Endodermal cell (in vitro differentiated cells): ENCODE results near the gene HEYL. TPM values are rescaled to one million over a fixed set of nuclear protein-coding genes. Genes with fewer than 3 reads are reported as not detected.

Experiments
- DNase-seq: peaks from one replicate; pipeline ENCODE4 v3.0.0-alpha.2; 2017
- H3K27ac ChIP-seq: 2 replicates; pipeline ENCODE4 v1.5.1; 2013; ENCODE audit warnings: mild to moderate bottlenecking, low read depth, low read length, moderate library complexity
- H3K27me3 ChIP-seq: 2 replicates; pipeline ENCODE4 v1.6.1; 2013; ENCODE audit warnings: mild to moderate bottlenecking, low read length, moderate library complexity; ENCODE audit not compliant: insufficient read depth, control insufficient read depth, poor library complexity, severe bottlenecking
- H3K36me3 ChIP-seq: 2 replicates; pipeline ENCODE4 v1.7.0; 2013; ENCODE audit warnings: mild to moderate bottlenecking, low read length, moderate library complexity; ENCODE audit not compliant: control insufficient read depth, insufficient read depth
- H3K4me1 ChIP-seq: one replicate; pipeline ENCODE4 v1.7.0; 2013; ENCODE audit warnings: low read length; ENCODE audit not compliant: control insufficient read depth, insufficient read depth
- H3K4me3 ChIP-seq: 2 replicates; pipeline ENCODE4 v1.5.1; 2013; ENCODE audit warnings: mild to moderate bottlenecking, low read length, moderate library complexity
- H3K9ac ChIP-seq: 2 replicates; pipeline ENCODE4 v1.6.1; 2013; ENCODE audit warnings: mild to moderate bottlenecking, low read length, moderate library complexity; ENCODE audit not compliant: poor library complexity, severe bottlenecking; ENCODE audit errors: extremely low read depth
- H3K9me3 ChIP-seq: 2 replicates; pipeline ENCODE4 v1.6.1; 2013; ENCODE audit warnings: mild to moderate bottlenecking, low read length, moderate library complexity; ENCODE audit not compliant: control insufficient read depth
- H3K27ac Mint-ChIP-seq: 2 replicates; pipeline ENCODE4 v1.8.0; 2020; ENCODE audit warnings: mixed read lengths
- H3K27me3 Mint-ChIP-seq: 2 replicates; pipeline ENCODE4 v1.8.0; 2021; ENCODE audit warnings: mild to moderate bottlenecking, mixed read lengths; ENCODE audit not compliant: insufficient read depth
- H3K36me3 Mint-ChIP-seq: 2 replicates; pipeline ENCODE4 v1.8.0; 2020; ENCODE audit warnings: low read depth, mixed read lengths
- H3K4me1 Mint-ChIP-seq: 2 replicates; pipeline ENCODE4 v1.8.0; 2020; ENCODE audit warnings: mixed read lengths
- H3K4me3 Mint-ChIP-seq: 2 replicates; pipeline ENCODE4 v1.8.0; 2020; ENCODE audit warnings: mild to moderate bottlenecking, moderate library complexity, mixed read lengths
- H3K9me3 Mint-ChIP-seq: 2 replicates; pipeline ENCODE4 v1.8.0; 2020; ENCODE audit warnings: mild to moderate bottlenecking, mixed read lengths
- CTCF ChIP-seq: fragments of 200-600 bp; sonication (generic); conservative IDR thresholded peaks from 2 replicates; pipeline ENCODE4 v1.5.0; 2021; ENCODE audit warnings: antibody characterized with exemption, mild to moderate bottlenecking
- WGBS, 2 experiments: methylation state at CpG; one replicate each; pipeline versions ENCODE4 v1.1.5 to v1.1.7; 2013; ENCODE audit warnings: missing lambda C conversion rate in 2 of 2, mixed read lengths in 1 of 2; ENCODE audit not compliant: insufficient coverage in 1 of 2, insufficient read length in 1 of 2; 5-methylcytosine and 5-hydroxymethylcytosine counted together
- total RNA-seq, 2 donors: library from RNA; stranded (reverse); fragmentation: NEBNext Ultra II Directional in 1 of 2; extraction: Animal tissue kit (Norgen Biotek cat#: 25700) in 1 of 2; gene quantifications; 2 replicates in 1 of 2; 3 replicates in 1 of 2; pipeline ENCODE4 v1.2.1, GENCODE V29; 2021

The HEYL gene
- total RNA-seq, 2 donors from 2014 or later = 1.2 to 1.5 TPM

DNA sequence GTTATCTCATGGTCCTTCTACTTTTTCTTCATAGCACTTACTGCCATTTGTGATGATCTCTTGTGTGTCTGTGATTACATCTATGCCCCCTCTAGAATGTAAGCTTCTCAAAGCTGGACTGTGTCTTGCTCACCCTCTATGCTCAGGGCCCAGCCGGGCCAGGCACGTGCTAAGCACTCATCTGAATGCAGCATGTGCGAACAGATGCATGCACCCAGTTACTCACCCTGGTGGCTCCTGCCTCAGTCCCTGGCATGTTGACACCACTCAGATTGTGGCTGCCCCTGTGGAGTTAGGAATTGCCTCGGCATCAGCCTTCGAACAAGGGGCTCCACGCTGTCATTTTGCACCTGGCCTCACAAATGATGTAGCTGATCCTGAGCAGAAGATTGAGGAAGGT is 43.3 kb downstream of the HEYL start:
- no peak overlapping the region for H3K9ac ChIP-seq
- peaks cover 57% of the 10 kb centered on the region for H3K27me3 ChIP-seq
- WGBS, 2 experiments = 71 to 86% methylated on average over 3 to 6 of the region's 6 CpGs
- Mint-ChIP-seq H3K9me3 (no peaks in the 10 kb centered on the region), H3K27ac (no peak overlapping the region), H3K27me3 (peaks cover 76% of the 10 kb centered on the region), H3K36me3 (no peaks in the 10 kb centered on the region), H3K4me1 (no peaks in the 10 kb centered on the region), H3K4me3 (no peak overlapping the region)
- no peak overlapping the region for H3K27ac ChIP-seq
- TF ChIP-seq CTCF = no peak
- H3K4me3 ChIP-seq = no peak overlapping the region
- no peaks in the 10 kb centered on the region for H3K36me3 ChIP-seq
- no peaks in the 10 kb centered on the region for H3K4me1 ChIP-seq
- no peak for DNase-seq
- H3K9me3 ChIP-seq = no peaks in the 10 kb centered on the region

DNA sequence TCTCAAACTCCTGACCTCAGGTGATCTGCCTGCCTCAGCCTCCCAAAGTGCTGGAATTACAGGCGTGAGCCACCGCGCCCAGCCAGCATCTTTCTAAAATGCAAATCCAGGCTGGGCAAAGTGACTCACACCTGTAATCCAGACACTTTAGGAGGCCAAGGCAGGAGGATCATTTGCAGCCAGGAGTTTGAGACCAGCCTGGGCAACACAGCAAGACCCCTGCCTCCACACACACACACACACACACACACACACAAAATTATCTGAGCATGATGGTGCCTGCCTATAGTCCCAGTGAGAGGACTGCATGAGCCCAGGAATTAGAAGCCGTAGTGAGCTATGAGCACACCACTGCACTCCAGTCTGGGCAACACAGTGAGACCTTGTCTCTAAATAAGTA is 46.1 kb downstream of the HEYL start:
- no peaks in the 10 kb centered on the region for H3K36me3 ChIP-seq
- TF ChIP-seq CTCF = no peak
- H3K4me1 ChIP-seq = no peaks in the 10 kb centered on the region
- peaks cover 38% of the 10 kb centered on the region for H3K27me3 ChIP-seq
- no peak overlapping the region for H3K9ac ChIP-seq
- WGBS, 2 experiments = 80 to 94% methylated on average over 1 to 4 of the region's 4 CpGs
- H3K27me3 Mint-ChIP-seq = peaks cover 69% of the 10 kb centered on the region
- no peaks in the 10 kb centered on the region for H3K36me3 Mint-ChIP-seq
- no peaks in the 10 kb centered on the region for H3K9me3 Mint-ChIP-seq
- H3K4me1 Mint-ChIP-seq = no peaks in the 10 kb centered on the region
- H3K27ac ChIP-seq = no peak overlapping the region
- no peak overlapping the region for H3K27ac Mint-ChIP-seq
- no peaks in the 10 kb centered on the region for H3K9me3 ChIP-seq
- H3K4me3 ChIP-seq = no peak overlapping the region
- no peak overlapping the region for H3K4me3 Mint-ChIP-seq
- DNase-seq = no peak

- TF ChIP-seq CTCF = no peak
- Mint-ChIP-seq H3K36me3 (no peaks in the 10 kb centered on the region), H3K27ac (no peak overlapping the region), H3K9me3 (no peaks in the 10 kb centered on the region), H3K4me3 (no peak overlapping the region), H3K4me1 (no peaks in the 10 kb centered on the region), H3K27me3 (peaks cover 65% of the 10 kb centered on the region)
- no peak overlapping the region for H3K4me3 ChIP-seq
- no peak for DNase-seq
- no peak overlapping the region for H3K9ac ChIP-seq
- no peaks in the 10 kb centered on the region for H3K4me1 ChIP-seq
- H3K9me3 ChIP-seq = no peaks in the 10 kb centered on the region
- H3K27ac ChIP-seq = no peak overlapping the region
- no peaks in the 10 kb centered on the region for H3K36me3 ChIP-seq
- WGBS, 2 experiments = 71 to 83% methylated on average over 4 of the region's 4 CpGs
- H3K27me3 ChIP-seq = peaks cover 29% of the 10 kb centered on the region
Observed at GRCh38 chr1:39592069-39592468, 47.4 kb downstream of the HEYL start.
